ENCODE measurements around the gene IGF2R. TPM values are rescaled to one million over a fixed set of nuclear protein-coding genes. Genes with fewer than 3 reads are reported as not detected.

The IGF2R gene
- total RNA-seq, 1 experiment from 2014 or later, result 127 TPM

DNA sequence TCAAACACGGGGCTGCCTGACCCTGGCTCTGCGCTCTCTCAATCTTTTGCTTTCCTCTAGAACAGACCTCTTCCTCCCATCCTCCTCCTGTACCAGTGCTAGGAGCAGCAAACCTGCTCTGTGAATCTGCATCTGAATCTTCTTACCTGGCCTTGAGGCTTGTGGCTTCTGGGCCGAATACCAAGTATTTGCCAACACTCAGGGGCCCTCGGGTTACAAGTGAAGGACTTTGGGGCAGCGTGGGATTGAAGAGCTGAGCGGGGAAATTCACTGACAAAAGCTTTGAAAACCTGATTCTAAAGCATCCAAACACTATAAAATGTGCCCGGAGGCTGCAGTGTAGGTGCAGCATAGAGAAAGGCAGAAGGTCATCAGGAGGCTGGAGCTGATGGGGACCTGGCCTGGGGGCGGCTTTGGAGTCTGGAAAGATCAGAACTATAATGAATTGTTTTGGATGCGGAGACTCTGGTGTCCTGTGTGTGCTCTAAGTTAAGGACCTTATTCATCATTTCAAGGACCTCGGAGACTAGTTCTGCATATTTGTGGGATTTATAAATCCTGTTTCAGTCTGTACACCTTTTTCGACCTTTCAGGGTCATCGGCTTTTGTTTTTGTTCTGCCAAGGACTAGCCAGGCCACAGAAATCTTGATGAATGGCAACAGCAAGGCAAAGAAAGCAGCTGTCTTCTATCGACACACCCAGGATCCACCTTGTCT, 16.4 kb upstream of the IGF2R start:
- DNase-seq, result no peak
- Mint-ChIP-seq H3K27ac (ENCODE audit: unreplicated experiment) (no peak overlapping the region), H3K4me3 (ENCODE audit: low read depth, unreplicated experiment) (no peak overlapping the region), H3K4me1 (ENCODE audit: low read depth, unreplicated experiment) (no peaks in the 10 kb centered on the region), H3K9me3 (ENCODE audit: low read depth, unreplicated experiment) (no peaks in the 10 kb centered on the region), H3K36me3 (ENCODE audit: insufficient read depth, unreplicated experiment) (no peaks in the 10 kb centered on the region), H3K27me3 (ENCODE audit: unreplicated experiment) (peaks cover 37% of the 10 kb centered on the region)
- intact Hi-C loops (cut with micrococcal nuclease; ENCODE audit: unreplicated experiment), result no loop called here
- TF ChIP-seq, protein P1, sequence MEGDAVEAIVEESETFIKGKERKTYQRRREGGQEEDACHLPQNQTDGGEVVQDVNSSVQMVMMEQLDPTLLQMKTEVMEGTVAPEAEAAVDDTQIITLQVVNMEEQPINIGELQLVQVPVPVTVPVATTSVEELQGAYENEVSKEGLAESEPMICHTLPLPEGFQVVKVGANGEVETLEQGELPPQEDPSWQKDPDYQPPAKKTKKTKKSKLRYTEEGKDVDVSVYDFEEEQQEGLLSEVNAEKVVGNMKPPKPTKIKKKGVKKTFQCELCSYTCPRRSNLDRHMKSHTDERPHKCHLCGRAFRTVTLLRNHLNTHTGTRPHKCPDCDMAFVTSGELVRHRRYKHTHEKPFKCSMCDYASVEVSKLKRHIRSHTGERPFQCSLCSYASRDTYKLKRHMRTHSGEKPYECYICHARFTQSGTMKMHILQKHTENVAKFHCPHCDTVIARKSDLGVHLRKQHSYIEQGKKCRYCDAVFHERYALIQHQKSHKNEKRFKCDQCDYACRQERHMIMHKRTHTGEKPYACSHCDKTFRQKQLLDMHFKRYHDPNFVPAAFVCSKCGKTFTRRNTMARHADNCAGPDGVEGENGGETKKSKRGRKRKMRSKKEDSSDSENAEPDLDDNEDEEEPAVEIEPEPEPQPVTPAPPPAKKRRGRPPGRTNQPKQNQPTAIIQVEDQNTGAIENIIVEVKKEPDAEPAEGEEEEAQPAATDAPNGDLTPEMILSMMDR (IDR thresholded peaks at IDR 0.05; ENCODE audit: unreplicated experiment), result no peak
- BruUV-seq (replicated peaks), result no TSS peak
- CTCF ChIA-PET, result no interaction called here

DNA sequence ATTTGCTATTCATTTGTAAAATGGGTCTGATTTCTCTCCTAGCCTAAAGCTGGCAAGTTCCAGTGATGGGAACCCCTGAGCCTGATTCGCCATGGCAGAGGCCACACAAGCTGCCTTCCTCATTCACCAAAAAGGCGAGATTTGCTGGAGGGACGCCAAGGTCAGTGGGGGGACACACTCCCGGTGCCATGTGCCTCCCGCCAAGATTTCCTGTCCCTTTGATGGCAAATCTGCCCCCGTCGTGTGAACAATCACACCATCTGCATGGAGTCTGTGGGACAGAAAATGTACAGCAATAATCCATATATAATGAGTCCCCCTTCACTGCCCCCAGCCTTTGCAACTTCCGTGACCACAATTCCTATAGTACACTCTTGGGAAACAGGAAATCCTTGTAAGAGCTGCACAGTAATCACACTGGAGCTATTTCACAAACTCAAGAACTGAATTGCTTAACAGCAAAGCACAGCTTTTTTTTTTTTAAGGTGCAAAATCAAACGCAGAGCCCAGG, 15.7 kb upstream of the IGF2R start:
- BruUV-seq (replicated peaks), result no TSS peak
- CTCF ChIA-PET, result no interaction called here
- intact Hi-C loops (cut with micrococcal nuclease; ENCODE audit: unreplicated experiment), result no loop called here
- Mint-ChIP-seq H3K27ac (ENCODE audit: unreplicated experiment) (no peak overlapping the region), H3K9me3 (ENCODE audit: low read depth, unreplicated experiment) (no peaks in the 10 kb centered on the region), H3K4me3 (ENCODE audit: low read depth, unreplicated experiment) (no peak overlapping the region), H3K27me3 (ENCODE audit: unreplicated experiment) (peaks cover 37% of the 10 kb centered on the region), H3K36me3 (ENCODE audit: insufficient read depth, unreplicated experiment) (no peaks in the 10 kb centered on the region), H3K4me1 (ENCODE audit: low read depth, unreplicated experiment) (no peaks in the 10 kb centered on the region)
- DNase-seq, result no peak
- TF ChIP-seq, protein P1 (IDR thresholded peaks at IDR 0.05; ENCODE audit: unreplicated experiment), result no peak

- H3K27ac Mint-ChIP-seq (ENCODE audit: unreplicated experiment), result no peak overlapping the region
- CTCF ChIA-PET, result no interaction called here
- no peaks in the 10 kb centered on the region for H3K9me3 Mint-ChIP-seq (ENCODE audit: low read depth, unreplicated experiment)
- DNase-seq, result no peak
- H3K27me3 Mint-ChIP-seq (ENCODE audit: unreplicated experiment), result peaks cover 44% of the 10 kb centered on the region
- no peak overlapping the region for H3K4me3 Mint-ChIP-seq (ENCODE audit: low read depth, unreplicated experiment)
- TF ChIP-seq, protein P1 (IDR thresholded peaks at IDR 0.05; ENCODE audit: unreplicated experiment), result no peak
- no TSS peak for BruUV-seq (replicated peaks)
- intact Hi-C loops (cut with micrococcal nuclease; ENCODE audit: unreplicated experiment), result loop anchor here (5.0 kb wide), 1 partner anchor 501 kb away; no protein-coding TSS in a partner anchor
- H3K36me3 Mint-ChIP-seq (ENCODE audit: insufficient read depth, unreplicated experiment), result no peaks in the 10 kb centered on the region
- H3K4me1 Mint-ChIP-seq (ENCODE audit: low read depth, unreplicated experiment), result no peaks in the 10 kb centered on the region
Measured at GRCh38 chr6:159955945-159956361, 12.9 kb upstream of the IGF2R start.

- Mint-ChIP-seq H3K4me1 (ENCODE audit: low read depth, unreplicated experiment) (no peaks in the 10 kb centered on the region), H3K9me3 (ENCODE audit: low read depth, unreplicated experiment) (no peaks in the 10 kb centered on the region), H3K27ac (ENCODE audit: unreplicated experiment) (no peak overlapping the region), H3K36me3 (ENCODE audit: insufficient read depth, unreplicated experiment) (no peaks in the 10 kb centered on the region), H3K4me3 (ENCODE audit: low read depth, unreplicated experiment) (no peak overlapping the region), H3K27me3 (ENCODE audit: unreplicated experiment) (peaks cover 48% of the 10 kb centered on the region)
- no peak for DNase-seq
- TF ChIP-seq, protein P1 (IDR thresholded peaks at IDR 0.05; ENCODE audit: unreplicated experiment), result no peak
- intact Hi-C loops (cut with micrococcal nuclease; ENCODE audit: unreplicated experiment), result loop anchor here (5.0 kb wide), 1 partner anchor 500 kb away; no protein-coding TSS in a partner anchor
- CTCF ChIA-PET, result no interaction called here
- no TSS peak for BruUV-seq (replicated peaks)
Measured at GRCh38 chr6:159957071-159957673, 11.7 kb upstream of the IGF2R start.

All from Calu3 (cell line).